HG03457 (cell line): ENCODE data around the gene IFT74.
"Not testable (repeated sequence)": the region's sequence is repeated elsewhere in the genome, so short reads cannot be mapped to it uniquely, and the experiment has no call there.

Experiments used
- ATAC-seq: cut with Tn5 transposase; IDR thresholded peaks from one replicate; pipeline ENCODE4 v1.9.1; 2021; ENCODE audit warnings: moderate number of reproducible peaks; ENCODE audit not compliant: unreplicated experiment

The IFT74 gene

GRCh38 chr9:27065288-27065687 is 109.1 kb downstream of the IFT74 start:
- no peak for ATAC-seq

GRCh38 chr9:27073841-27074728 is 117.9 kb downstream of the IFT74 start:
- ATAC-seq, result no peak

GRCh38 chr9:27078685-27079084 is 122.5 kb downstream of the IFT74 start:
- ATAC-seq, result no peak

DNA sequence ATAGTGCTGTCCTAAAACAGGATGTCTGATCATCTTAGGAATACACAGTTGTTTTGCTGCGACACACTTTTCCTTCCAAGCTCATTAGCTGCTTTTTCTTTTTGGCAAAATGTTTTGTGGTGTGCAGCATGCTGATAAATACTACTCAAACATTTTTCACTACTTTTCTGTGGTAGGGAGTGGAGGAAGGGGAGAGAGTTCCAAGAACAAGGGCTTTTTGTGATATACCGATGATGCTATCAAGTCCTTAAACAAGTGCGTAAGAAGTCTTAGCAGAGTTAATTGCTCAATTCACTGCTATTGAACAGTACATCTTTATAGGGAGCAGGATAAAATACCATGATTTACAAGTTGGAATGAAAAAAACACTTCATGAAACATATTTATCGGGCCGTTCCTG is 129.2 kb downstream of the IFT74 start:
- ATAC-seq, result no peak

DNA sequence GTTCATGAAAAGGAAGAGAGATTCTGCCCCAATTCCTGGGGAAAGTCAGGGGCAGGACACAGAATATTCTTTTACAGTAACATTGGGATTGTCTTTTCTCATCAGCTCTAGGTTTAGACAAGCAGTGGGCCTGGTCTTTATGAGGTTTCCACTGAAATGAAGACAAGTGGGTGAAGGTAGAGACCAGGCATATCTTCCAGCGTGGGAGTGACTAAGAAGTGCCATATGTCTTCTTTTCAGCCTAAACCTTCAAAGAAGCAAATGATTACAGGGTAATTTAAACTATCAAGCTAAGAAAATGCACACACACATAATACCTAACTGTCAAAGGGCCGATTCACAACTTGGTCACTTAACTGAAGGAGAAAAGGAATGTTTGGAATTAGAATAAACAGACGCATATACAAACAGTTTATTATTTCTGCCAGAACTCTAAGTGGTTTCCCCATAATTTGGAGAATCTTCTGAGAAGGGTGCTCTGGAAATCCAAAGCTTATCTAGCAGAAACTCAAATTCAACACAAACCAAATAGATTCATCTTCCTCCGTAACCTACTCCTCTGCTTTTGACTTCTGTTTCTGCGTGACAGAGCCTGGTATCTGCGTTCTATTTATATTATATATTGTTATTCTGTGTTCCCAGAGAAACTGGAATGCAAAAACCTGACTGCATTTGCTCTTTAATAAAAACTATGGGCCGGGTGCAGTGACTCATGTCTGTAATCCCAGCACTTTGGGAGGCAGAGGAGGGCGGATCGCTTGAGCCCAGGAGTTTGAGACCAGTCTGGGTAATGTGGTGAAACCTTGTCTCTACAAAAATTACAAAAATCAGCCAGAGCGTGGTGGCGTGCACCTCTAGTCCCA is 130.8 kb downstream of the IFT74 start:
- no peak for ATAC-seq

GRCh38 chr9:27088981-27089380 is 132.8 kb downstream of the IFT74 start:
- no peak for ATAC-seq

GRCh38 chr9:27089706-27090105 is 133.5 kb downstream of the IFT74 start:
- ATAC-seq, result no peak

DNA sequence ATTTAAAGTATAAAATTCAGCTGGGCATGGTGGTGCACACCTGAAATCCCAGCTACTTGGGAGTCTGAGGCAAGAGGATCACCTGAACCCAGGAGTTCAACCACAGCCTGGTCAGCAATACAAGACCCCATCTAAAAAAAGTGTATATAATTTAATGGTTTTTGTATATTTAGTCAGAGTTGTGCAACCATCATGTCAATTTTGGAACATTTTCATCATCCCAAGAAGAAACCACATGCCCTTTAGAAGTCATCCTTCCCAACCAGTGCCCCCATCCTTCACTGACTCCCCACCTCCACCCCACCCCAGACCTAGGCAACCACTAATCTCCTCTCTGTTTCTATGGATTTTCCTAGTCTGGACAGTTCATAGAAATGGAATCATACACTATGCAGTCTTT is 134.0 kb downstream of the IFT74 start:
- no peak for ATAC-seq

DNA sequence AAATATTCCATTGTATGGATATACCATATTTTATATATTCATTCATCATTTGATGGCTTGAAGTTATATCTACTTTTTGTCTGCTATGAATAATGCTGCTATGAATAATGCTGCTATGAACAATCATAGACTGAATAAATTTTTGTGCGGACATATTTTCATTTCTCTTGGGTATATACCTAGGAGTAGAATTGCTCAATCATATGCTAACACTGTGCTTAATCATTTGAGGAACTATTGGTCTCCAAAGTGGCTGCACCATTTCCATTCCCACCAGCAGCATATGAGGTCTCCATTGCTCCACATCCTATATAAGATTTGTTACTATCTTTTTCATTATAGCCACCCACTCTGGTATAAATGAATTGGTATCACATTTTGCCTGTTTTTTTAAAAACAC is 134.5 kb downstream of the IFT74 start:
- ATAC-seq, result no peak

DNA sequence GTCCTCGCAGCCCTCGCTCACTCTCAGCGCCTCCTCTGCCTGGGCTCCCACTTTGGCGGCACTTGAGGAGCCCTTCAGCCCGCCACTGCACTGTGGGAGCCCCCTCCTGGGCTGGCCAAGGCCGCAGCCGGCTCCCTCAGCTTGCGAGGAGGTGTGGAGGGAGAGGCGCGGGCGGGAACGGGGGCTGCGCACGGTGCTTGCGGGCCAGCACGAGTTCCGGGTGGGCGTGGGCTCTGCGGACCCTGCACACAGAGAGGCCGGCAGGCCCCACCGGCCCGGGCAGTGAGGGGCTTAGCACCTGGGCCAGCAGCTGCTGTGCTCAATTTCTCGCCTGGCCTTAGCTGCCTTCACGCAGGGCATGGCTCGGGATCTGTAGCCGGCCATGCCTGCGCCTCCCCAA is 136.3 kb downstream of the IFT74 start:
- not testable (repeated sequence) for ATAC-seq

DNA sequence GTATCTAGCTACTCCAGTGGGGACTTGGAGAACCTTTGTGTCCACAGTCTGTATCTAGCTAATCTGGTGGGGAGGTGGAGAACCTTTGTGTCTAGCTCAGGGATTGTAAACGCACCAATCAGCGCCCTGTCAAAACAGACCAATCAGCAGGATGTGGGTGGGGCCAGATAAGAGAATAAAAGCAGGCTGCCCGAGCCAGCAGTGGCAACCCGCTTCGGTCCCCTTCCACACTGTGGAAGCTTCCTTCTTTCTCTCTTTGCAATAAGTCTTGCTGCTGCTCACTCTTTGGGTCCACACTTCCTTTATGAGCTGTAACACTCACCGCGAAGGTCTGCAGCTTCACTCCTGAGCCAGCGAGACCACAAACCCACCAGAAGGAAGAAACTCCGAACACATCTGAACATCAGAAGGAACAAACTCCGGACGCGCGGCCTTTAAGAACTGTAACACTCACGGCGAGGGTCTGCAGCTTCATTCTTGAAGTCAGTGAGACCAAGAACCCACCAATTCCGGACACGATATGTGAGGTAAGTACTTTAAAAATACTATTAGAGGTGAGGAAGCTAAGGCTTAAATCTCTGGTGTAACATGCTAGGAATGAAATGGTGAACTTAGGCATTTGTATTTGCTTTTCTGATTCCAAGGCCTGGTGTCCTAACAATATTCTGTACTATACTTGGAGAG is 137.3 kb downstream of the IFT74 start:
- not testable (repeated sequence) for ATAC-seq

GRCh38 chr9:27094640-27095298 is 138.6 kb downstream of the IFT74 start:
- ATAC-seq, result no peak

GRCh38 chr9:27107241-27107640 is 151.0 kb downstream of the IFT74 start:
- no peak for ATAC-seq

DNA sequence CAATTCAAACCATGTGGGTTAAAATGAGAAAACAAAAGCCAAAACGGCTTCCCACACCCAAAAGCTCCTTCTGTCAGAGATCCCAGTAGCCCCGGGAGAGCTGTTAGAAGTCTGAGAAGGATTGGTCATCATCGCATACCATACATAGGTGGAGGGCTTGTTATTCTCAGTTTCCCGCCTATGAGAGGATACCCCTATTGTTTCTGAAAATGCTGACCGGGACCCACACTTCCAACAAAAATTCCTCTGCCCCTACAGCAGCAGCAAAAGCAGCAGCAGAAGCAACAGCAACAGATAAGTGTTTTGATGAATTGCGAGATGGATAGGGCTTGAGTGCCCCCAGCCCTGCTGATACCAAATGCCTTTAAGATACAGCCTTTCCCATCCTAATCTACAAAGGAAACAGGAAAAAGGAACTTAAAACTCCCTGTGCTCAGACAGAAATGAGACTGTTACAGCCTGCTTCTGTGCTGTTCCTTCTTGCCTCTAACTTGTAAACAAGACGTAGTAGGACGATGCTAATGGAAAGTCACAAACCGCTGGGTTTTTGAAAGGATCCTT is 152.8 kb downstream of the IFT74 start, which contains the start of gene TEK:
TSS of gene TEK (plus strand) at position 245 of the 561 bp plus-strand sequence. CDS start 366 bp downstream, outside the sequence.
- ATAC-seq, result no peak

- ATAC-seq, result no peak
These were observed 153.4 kb downstream of the IFT74 start for GRCh38 chr9:27109621-27110020.

DNA sequence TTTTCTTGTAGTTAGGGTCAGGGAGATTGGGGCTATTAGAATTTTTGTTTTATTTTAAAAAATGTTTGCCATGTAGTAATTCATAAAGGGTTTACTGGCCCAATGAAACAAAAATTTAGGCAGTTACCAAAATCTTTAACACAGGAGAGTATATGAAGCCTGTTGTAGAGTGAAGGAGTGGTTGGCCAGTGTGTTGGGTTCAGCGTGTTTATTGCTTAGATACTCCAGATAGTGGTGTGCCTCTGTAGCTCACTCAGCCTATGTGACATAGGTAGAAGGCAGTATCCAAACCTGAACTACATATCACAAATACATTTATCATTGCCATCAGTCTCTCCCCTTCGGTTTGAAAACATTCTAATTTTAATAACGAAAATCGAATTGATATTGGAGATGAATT is 154.0 kb downstream of the IFT74 start:
- no peak for ATAC-seq

GRCh38 chr9:27112235-27112634 is 156.0 kb downstream of the IFT74 start:
- no peak for ATAC-seq
